Cerebellar nuclear complex (tissue), 1 donor: Measurements from ENCODE around the gene HDHD3.
"Not testable (repeated sequence)": the region's sequence is repeated elsewhere in the genome, so short reads cannot be mapped to it uniquely, and the experiment has no call there.

Experiments
- DNase-seq, 2 experiments: peaks; one replicate each; lab custom pipeline; 2025; lab: John Stamatoyannopoulos, UW

HDHD3 gene

GRCh38 chr9:113389451-113389850 lies 12.7 kb upstream of the HDHD3 start:
- no peak for DNase-seq

GRCh38 chr9:113388833-113389232 lies 12.0 kb upstream of the HDHD3 start:
- DNase-seq: no peak

- DNase-seq: no peak
These were observed 10.9 kb upstream of the HDHD3 start for GRCh38 chr9:113387560-113388230.

GRCh38 chr9:113386571-113387393 lies 10.0 kb upstream of the HDHD3 start:
- no peak for DNase-seq

GRCh38 chr9:113381909-113382411 lies 5.2 kb upstream of the HDHD3 start:
- no peak for DNase-seq

GRCh38 chr9:113381441-113381840 lies 4.7 kb upstream of the HDHD3 start:
- not testable (repeated sequence) for DNase-seq

GRCh38 chr9:113380869-113381378 lies 4.1 kb upstream of the HDHD3 start:
- no peak for DNase-seq

- not testable (repeated sequence) for DNase-seq
These were observed 3.0 kb upstream of the HDHD3 start for GRCh38 chr9:113379829-113380210.

GRCh38 chr9:113379094-113379828 lies 2.5 kb upstream of the HDHD3 start:
- DNase-seq: not testable (repeated sequence)

GRCh38 chr9:113375057-113376023 lies 1.4 kb downstream of the HDHD3 start:
- no peak for DNase-seq

- no peak for DNase-seq
These were observed 3.0 kb downstream of the HDHD3 start for GRCh38 chr9:113373676-113374392.

- no peak for DNase-seq
These were observed 3.5 kb downstream of the HDHD3 start for GRCh38 chr9:113373256-113373655.

- no peak for DNase-seq
These were observed 4.7 kb downstream of the HDHD3 start for GRCh38 chr9:113372059-113372458.

- DNase-seq: no peak
These were observed 5.9 kb downstream of the HDHD3 start for GRCh38 chr9:113370806-113371325.

GRCh38 chr9:113369855-113370140 lies 7.0 kb downstream of the HDHD3 start:
- DNase-seq: no peak

- no peak for DNase-seq
These were observed 7.6 kb downstream of the HDHD3 start for GRCh38 chr9:113368982-113369854.

GRCh38 chr9:113368348-113368981 lies 8.3 kb downstream of the HDHD3 start:
- no peak for DNase-seq

- not testable (repeated sequence) for DNase-seq
These were observed 11.1 kb downstream of the HDHD3 start for GRCh38 chr9:113365652-113366051.

- DNase-seq: no peak
These were observed 11.8 kb downstream of the HDHD3 start for GRCh38 chr9:113364951-113365350.
